ENCODE results near the gene GJA5.

GJA5 gene

DNA sequence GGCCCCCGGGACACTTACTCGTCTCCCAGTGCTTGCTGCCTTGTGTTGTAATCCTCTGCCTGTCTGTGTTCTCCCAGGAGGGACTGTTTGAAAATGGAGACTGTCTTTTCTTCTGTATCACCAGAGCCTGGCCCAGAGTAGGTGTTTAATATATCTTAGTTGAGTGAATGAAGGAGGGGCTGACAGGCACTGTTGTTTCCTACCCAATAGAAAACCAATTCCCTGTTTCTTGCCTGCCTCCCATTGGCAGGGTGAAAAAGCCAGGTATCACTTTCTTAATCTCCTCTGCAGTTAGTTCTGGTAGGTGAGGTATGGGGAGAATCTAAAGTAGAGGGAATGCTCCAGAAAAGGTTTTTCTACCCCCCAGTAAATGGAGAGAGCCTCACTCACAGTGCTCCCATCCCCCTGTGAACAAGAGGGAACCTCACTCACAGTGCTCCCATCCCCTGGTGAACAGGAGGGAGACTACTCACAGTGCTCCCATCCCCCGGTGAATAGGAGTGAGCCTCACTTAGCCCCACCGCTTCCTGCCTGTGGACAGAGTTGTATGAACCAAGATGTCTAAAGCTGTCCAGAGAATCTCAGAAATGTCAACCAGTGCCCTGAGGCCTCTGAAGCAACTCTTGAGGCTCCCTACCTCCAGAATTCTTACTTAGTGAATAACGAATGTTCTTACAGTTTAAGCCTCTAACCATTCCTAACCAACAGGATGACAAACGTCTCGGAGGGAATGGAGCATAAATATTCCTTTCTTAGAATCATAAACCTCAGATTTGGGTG lies at the start of gene GJA5:
TSS of gene GJA5 (minus strand) at position 122 of the 780 bp plus-strand sequence. CDS start 1,364 bp downstream, outside the sequence.
- DNase-seq (ENCODE audit: low read depth in 3 of 3), result no peak

GRCh38 chr1:147809236-147809635 lies 48.8 kb upstream of the GJA5 start:
- no peak for DNase-seq (ENCODE audit: low read depth in 3 of 3)

DNA sequence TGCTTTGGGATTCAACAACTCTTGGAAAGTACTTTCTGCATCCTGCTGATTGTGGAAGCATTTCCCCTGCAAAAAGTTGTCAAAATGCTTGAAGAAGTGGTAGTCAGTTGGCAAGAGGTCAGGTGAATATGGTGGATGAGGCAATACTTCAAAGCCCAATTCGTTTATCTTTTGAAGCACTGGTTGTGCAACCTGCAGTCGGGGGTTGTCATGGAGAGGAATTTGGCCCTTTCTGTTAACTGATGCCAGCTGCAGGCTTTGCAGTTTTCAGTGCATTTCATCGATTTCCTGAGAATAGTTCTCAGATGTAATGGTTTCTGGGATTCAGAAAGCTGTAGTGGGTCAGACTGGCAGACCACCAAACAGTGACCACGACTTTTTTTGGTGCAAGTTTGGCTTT lies 47.6 kb upstream of the GJA5 start:
- DNase-seq (ENCODE audit: low read depth in 3 of 3), result no peak

GRCh38 chr1:147807405-147807804 lies 47.0 kb upstream of the GJA5 start:
- no peak for DNase-seq (ENCODE audit: low read depth in 3 of 3)

- no peak for DNase-seq (ENCODE audit: low read depth in 3 of 3)
Observed at GRCh38 chr1:147804942-147805723, 44.7 kb upstream of the GJA5 start.

DNA sequence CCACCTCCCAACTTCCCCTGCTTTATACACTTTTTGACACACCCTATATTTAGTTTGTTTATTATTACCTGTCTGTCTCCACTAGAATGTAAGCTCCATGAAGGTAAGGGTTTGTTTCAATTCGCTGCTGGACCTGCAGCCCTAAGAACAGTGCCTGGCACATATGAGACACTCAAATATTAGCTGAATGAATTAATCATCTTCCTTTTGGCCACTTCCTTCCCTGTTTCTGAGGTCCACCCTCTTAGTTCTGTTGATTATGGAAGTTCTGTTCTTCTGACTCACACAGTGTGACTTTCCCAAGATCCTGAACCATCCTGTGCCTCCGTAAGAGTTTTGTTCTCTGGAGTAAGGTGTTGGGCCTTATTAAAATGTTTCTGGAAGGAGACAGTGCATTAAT lies 40.4 kb upstream of the GJA5 start:
- no peak for DNase-seq (ENCODE audit: low read depth in 3 of 3)

GRCh38 chr1:147798731-147799130 lies 38.3 kb upstream of the GJA5 start:
- no peak for DNase-seq (ENCODE audit: low read depth in 3 of 3)

- DNase-seq (ENCODE audit: low read depth in 3 of 3), result no peak
Observed at GRCh38 chr1:147794570-147794969, 34.2 kb upstream of the GJA5 start.

- no peak for DNase-seq (ENCODE audit: low read depth in 3 of 3)
Observed at GRCh38 chr1:147791876-147792275, 31.5 kb upstream of the GJA5 start.

GRCh38 chr1:147787765-147788164 lies 27.4 kb upstream of the GJA5 start:
- no peak for DNase-seq (ENCODE audit: low read depth in 3 of 3)

GRCh38 chr1:147786536-147786935 lies 26.1 kb upstream of the GJA5 start:
- no peak for DNase-seq (ENCODE audit: low read depth in 3 of 3)

DNA sequence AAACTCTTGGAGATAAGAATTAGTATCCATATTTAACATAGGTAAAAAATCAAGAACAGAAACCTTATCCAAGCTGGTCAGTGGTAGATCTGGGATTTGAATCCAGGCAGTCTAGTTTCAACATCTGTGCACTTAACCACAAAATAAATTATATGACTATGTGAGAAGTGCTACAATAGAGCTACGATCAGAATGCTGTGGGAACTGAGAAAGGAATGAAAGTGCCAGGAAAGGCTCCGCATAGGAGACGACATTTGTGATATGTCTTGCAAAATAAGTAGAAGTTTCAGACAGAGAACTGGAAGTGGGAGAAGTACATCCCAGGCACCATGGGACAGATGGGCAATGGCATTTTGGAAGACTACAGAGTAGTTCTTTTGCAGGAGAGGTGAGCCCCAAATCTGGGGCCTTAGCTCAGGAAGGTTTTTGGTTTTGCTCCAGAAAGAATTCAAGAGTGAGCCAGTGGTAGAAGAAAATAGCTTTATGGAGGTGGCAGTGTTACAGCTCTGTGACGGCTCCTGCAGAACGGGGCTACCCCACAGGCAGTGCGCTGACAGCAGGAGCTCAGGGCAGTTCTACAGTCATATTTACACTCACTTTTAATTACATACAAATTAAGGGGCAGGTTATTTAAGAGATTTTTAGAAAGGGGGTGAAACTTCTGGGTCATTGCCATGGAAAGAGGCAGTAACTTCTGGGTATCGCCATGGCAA lies 25.5 kb upstream of the GJA5 start:
- DNase-seq (ENCODE audit: low read depth in 3 of 3), result no peak

- no peak for DNase-seq (ENCODE audit: low read depth in 3 of 3)
Observed at GRCh38 chr1:147784941-147785340, 24.5 kb upstream of the GJA5 start.

DNA sequence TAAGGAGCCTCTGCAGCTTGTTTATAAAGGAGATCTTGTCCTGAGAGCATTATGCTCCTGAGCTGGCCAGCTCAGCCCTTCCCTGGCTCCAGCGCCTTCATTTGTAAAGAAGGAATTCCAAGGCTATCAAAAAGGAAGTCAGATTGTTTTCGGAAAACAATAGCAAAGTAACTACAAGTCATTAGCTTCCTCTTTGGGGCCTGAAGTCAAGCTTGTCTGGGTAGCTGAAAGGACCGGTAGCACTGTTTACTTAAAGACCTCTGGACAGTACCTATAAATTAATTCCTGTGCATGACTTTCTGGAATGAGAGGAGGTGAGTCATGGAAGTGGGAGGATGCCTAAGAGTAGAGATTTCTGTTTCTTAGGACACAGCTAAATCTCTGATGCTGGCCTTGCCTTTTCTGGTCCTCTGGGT lies 20.7 kb upstream of the GJA5 start:
- DNase-seq (ENCODE audit: low read depth in 3 of 3), result no peak

DNA sequence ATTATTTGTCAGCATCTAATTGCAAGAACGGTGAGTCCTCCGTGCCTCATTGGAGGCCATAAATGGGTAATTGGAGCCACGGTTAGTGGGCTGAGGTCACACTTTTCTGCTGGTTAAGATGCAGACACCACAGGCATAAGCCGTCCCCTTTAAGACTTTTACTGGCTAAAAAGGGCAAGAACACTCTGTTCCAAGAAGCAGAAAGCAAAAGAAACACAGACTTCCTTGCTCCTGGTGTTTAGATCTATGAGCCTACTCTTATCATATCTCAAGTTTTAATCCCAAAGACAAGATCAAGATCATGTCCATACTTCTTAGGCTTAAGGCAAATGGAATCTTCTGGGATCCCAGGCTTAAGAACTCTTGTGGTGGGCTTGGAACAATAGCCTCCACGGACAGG lies 17.3 kb upstream of the GJA5 start:
- no peak for DNase-seq (ENCODE audit: low read depth in 3 of 3)

GRCh38 chr1:147773215-147773715 lies 12.9 kb upstream of the GJA5 start:
- DNase-seq (ENCODE audit: low read depth in 3 of 3), result no peak

DNA sequence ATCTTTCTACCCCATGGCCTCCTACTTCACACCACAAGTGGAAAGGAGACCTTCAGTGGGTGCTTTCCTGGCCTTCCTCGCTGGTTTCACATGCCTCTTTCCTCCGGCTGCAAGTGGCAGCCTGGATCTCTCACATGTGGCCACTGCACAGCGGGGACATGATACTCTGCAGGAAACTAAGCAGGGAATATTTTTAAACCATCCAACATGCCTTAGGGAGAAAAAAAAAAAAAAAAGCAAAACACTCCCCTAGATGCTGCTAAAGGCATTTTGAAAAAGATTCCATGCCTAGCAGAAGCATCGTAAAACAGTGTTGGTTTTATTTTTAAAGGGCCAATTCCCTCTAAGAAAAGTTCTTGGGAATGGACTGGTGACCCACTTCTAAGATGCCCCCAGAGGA lies 12.2 kb upstream of the GJA5 start:
- DNase-seq (ENCODE audit: low read depth in 3 of 3), result no peak

DNA sequence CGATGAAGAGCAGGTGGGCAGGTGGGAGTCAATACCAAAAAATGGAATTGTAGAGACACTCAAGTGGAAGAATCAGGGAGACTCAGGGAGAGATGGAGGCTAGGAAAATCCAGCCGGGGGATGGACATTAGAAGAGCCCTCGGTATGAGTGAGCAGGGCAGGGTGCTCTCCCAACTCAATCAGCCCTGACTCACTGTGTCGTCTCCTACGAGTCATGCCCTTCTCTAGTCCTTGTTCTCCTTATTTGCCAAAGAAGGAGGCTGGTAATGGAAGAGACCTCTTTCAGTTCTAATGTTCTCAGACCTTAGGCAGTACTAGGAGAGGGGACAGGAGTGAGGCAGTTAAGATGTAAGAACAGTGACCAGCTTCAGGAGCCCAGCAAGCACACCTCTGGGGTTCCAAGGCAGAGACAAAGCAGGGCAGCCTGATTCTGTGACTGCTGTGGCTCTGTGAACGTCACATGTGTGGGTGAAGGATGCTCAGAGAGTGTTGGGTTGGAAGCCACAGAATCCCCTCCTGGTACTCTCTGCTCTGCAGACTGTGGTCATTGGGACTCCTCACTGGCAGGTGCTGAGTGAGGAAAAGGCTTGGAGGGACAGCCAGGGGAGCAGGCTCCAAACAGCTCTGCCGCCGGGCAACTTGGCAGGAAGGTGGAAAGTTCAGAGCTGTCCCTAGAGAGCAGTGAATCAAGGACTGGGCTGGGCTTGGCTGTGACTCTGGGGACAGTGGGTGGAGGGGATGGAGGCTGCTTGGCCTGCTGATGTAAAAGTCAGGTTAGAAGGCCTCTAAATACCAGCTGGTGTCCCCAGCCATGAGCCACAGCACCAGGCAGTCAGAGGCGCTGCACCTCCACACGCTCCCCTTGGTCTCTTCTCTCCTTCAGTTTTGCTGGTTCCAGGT lies 11.1 kb upstream of the GJA5 start:
- no peak for DNase-seq (ENCODE audit: low read depth in 3 of 3)

DNA sequence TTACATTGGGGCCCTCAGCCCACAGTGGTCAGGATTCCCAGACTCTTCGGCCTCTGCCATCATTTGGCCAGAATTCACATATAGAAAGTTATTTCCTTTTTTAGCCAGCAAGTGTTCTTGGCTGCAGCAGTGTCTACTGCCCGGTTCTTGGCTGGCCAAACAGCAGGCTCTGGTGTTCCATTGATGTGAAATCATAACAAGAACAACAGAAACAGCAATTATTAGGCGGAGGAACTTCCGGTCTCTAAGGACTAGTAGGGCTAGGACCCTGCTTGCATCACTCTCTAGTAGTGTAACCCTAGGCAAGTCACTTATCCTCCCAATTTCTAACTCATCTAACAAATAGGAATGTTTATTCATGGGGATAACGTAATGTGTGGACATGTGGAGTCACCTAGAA lies 8.7 kb upstream of the GJA5 start:
- no peak for DNase-seq (ENCODE audit: low read depth in 3 of 3)

DNA sequence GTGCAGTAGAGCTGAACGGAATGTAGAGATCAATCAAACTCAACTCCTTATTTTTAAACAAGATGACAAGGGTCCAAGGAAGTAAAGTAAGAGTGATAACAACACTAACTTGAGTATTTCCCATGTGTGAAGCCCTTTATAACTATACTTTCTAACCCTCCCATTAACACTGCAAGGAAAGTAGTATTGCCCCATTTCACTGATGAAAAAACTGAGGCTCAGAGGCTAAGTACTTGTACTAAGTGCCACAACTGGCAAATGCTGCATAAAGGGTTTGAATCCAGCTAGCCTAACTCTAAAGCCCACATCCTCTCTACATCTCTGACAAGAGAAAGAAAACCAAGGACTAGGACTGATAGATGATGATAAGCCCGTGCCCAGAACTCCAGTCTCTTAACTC lies 8.2 kb upstream of the GJA5 start:
- no peak for DNase-seq (ENCODE audit: low read depth in 3 of 3)

DNA sequence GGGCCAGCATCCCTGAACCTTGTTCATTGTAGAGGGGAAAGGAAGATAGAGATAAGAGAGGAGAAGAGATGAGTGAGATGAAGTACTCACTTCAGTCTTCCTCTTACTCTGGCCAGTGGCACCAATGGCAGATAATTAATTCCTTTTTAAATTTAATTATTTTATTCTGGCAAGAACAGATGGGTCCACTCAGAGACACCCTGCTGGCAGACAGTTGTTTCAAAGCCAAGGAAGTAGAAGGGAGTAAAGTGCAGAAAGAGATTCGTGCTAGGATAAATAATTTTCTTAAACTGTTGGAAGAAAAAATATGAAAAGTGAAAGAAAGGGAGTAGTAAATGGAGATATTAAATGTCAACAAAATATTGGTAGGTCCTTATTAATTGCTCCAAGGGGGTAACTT lies 7.7 kb upstream of the GJA5 start:
- DNase-seq (ENCODE audit: low read depth in 3 of 3), result no peak

Measured in stimulated activated CD4-positive, alpha-beta T cell treated with anti-CD3 and anti-CD28 coated beads, TNF-alpha, amount 100 ng/mL, for 4 hours (primary cell).